ENCODE data around the gene TWNK. TPM values are rescaled to one million over a fixed set of nuclear protein-coding genes. Genes with fewer than 3 reads are reported as not detected.

The TWNK gene
- total and polyA plus RNA-seq, 10 donors: 5.6 to 9.9 (median 8.2) TPM

GRCh38 chr10:100987685-100988049, 324 bp downstream of the TWNK start:
- no peaks in the 10 kb centered on the region for H3K27me3 ChIP-seq (replicated peaks in 1 of 7)
- no peak for DNase-seq

DNA sequence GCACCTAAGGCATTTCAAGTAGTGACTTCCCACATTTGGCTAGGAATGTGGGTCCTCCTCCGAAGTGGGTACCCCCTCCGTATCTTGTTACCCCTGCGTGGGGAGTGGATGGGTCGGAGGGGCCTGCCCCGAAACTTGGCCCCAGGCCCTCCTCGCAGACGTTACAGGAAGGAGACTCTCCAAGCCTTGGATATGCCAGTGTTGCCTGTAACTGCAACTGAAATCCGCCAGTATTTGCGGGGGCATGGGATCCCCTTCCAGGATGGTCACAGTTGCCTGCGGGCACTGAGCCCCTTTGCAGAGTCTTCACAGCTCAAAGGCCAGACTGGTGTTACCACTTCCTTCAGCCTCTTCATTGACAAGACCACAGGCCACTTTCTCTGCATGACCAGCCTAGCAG, 823 bp downstream of the TWNK start:
- intact Hi-C loops (cut with DNase I; ENCODE audit: low total_unique reads): no loop called here
- WGBS, 5 donors: 66 to 82% (median 73%) methylated on average over 5 to 10 of the region's 10 CpGs
- TF ChIP-seq CTCF (IDR thresholded peaks at IDR 0.05 in 8 of 11, conservative IDR thresholded peaks at IDR 0.05 in 3 of 11): no peak
- no peak for TF ChIP-seq POLR2AphosphoS5 (IDR thresholded peaks at IDR 0.05)
- no peak for TF ChIP-seq POLR2A (IDR thresholded peaks at IDR 0.05)

More at GRCh38 chr10:100987685-100988049, 324 bp downstream of the TWNK start:
- intact Hi-C loops (cut with DNase I; ENCODE audit: low total_unique reads): no loop called here
- Histone ChIP-seq H3K4me1 (peaks cover 12 to 55% (median 39%) of the 10 kb centered on the region in 6 donors), H3K4me3 (peak overlapping the region; percentile 74 to 99 (median 94)), H3K36me3 (peaks cover 0 to 77% (median 32%) of the 10 kb centered on the region in 6 donors), H3K9me3 (no peaks in the 10 kb centered on the region), H3K27ac (peak overlapping the region in 7 of 8 donors; percentile 73 to 89 (median 80))
- TF ChIP-seq POLR2A (IDR thresholded peaks at IDR 0.05): no peak
- TF ChIP-seq CTCF (IDR thresholded peaks at IDR 0.05 in 8 of 11, conservative IDR thresholded peaks at IDR 0.05 in 3 of 11): no peak
- TF ChIP-seq POLR2AphosphoS5 (IDR thresholded peaks at IDR 0.05): no peak
- WGBS, 5 donors: 2 to 3% (median 2%) methylated on average over 15 of the region's 15 CpGs

DNA sequence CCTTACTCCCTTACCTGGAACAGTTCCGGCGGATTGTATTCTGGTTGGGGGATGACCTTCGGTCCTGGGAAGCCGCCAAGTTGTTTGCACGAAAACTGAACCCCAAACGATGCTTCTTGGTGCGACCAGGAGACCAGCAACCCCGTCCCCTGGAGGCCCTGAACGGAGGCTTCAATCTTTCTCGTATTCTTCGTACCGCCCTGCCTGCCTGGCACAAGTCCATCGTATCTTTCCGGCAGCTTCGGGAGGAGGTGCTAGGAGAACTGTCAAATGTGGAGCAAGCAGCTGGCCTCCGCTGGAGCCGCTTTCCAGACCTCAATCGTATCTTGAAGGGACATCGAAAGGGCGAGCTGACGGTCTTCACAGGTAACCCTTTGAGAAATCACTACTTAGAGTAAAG, 1.7 kb downstream of the TWNK start:
- peak; percentile 58 for DNase-seq
- no peaks in the 10 kb centered on the region for H3K27me3 ChIP-seq (replicated peaks in 1 of 7)
- intact Hi-C loops (cut with DNase I; ENCODE audit: low total_unique reads): no loop called here
- TF ChIP-seq POLR2AphosphoS5 (IDR thresholded peaks at IDR 0.05): no peak
- TF ChIP-seq CTCF (IDR thresholded peaks at IDR 0.05 in 8 of 11, conservative IDR thresholded peaks at IDR 0.05 in 3 of 11): no peak
- no peak for TF ChIP-seq POLR2A (IDR thresholded peaks at IDR 0.05)
- H3K27ac ChIP-seq: no peak overlapping the region
- 93 to 98% (median 94%) methylated on average over 21 of the region's 21 CpGs for WGBS, 5 donors
- peak overlapping the region in 1 of 8 donors; percentile 74 for H3K4me3 ChIP-seq
- H3K4me1 ChIP-seq: peaks cover 12 to 55% (median 39%) of the 10 kb centered on the region in 6 donors
- H3K9me3 ChIP-seq: no peaks in the 10 kb centered on the region
- peaks cover 0 to 77% (median 34%) of the 10 kb centered on the region in 6 donors for H3K36me3 ChIP-seq

More for the DNA sequence above, 823 bp downstream of the TWNK start:
- H3K9me3 ChIP-seq: no peaks in the 10 kb centered on the region
- DNase-seq: peak; percentile 74
- H3K4me3 ChIP-seq: peak overlapping the region; percentile 74 to 99 (median 94)
- H3K27me3 ChIP-seq (replicated peaks in 1 of 7): no peaks in the 10 kb centered on the region
- peaks cover 0 to 77% (median 35%) of the 10 kb centered on the region in 6 donors for H3K36me3 ChIP-seq
- H3K27ac ChIP-seq: no peak overlapping the region
- H3K4me1 ChIP-seq: peaks cover 12 to 55% (median 39%) of the 10 kb centered on the region in 6 donors

GRCh38 chr10:100993986-100994708, 6.8 kb downstream of the TWNK start:
- no peak overlapping the region for H3K4me3 ChIP-seq
- intact Hi-C loops (cut with DNase I; ENCODE audit: low total_unique reads): no loop called here
- H3K4me1 ChIP-seq: peaks cover 17 to 49% (median 35%) of the 10 kb centered on the region in 6 donors
- 67 to 75% (median 72%) methylated on average over 10 of the region's 10 CpGs for WGBS, 5 donors
- TF ChIP-seq CTCF (IDR thresholded peaks at IDR 0.05 in 8 of 11, conservative IDR thresholded peaks at IDR 0.05 in 3 of 11) (peak in 7 of 11 experiments; percentile 43 to 59 (median 56)), POLR2A (IDR thresholded peaks at IDR 0.05) (no peak), POLR2AphosphoS5 (IDR thresholded peaks at IDR 0.05) (no peak)
- no peaks in the 10 kb centered on the region for H3K27me3 ChIP-seq (replicated peaks in 1 of 7)
- DNase-seq: no peak
- peak overlapping the region in 1 of 8 donors; percentile 13 for H3K27ac ChIP-seq
- H3K36me3 ChIP-seq: peaks cover 0 to 55% (median 34%) of the 10 kb centered on the region in 6 donors
- H3K9me3 ChIP-seq: no peaks in the 10 kb centered on the region
